Measurements from ENCODE around the gene DUSP10. TPM values are rescaled to one million over a fixed set of nuclear protein-coding genes. Genes with fewer than 3 reads are reported as not detected.

Gene DUSP10
- total RNA-seq, 4 donors from 2014 or later = 1.6 to 7.2 (median 4.9) TPM

DNA sequence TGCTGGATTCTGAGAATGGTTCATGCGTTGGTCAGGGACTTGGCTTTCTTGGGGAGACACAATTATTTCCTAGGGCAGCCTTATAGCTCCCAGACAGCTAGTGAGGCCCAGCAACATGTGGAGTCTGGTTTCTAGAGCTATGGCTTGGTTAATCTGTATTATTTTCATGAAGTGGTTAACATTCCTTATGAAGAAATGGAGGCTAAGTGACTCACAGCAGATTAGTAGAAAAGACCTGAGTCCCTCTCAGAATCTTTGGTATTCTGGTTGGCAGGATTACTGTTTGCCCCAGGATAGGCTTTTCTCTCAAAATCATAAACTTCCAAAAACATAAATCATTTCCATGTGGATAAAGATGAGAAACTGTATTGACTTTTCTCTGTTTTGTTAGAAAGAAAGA is 42.3 kb downstream of the DUSP10 start:
- in situ Hi-C loops (cut with MboI; ENCODE audit: low pct_ligation_motif_present in 1 of 4, low pct_unique_long_range_greater_than_20kb in 1 of 4, low sequenced_read_pairs in 3 of 4) = no loop called here
- TF ChIP-seq POLR2AphosphoS5 (IDR thresholded peaks at IDR 0.05) (no peak), POLR2A (IDR thresholded peaks at IDR 0.05) (no peak), EP300 (IDR thresholded peaks at IDR 0.05; ENCODE audit: low read depth) (no peak)
- TF ChIP-seq, protein P1, sequence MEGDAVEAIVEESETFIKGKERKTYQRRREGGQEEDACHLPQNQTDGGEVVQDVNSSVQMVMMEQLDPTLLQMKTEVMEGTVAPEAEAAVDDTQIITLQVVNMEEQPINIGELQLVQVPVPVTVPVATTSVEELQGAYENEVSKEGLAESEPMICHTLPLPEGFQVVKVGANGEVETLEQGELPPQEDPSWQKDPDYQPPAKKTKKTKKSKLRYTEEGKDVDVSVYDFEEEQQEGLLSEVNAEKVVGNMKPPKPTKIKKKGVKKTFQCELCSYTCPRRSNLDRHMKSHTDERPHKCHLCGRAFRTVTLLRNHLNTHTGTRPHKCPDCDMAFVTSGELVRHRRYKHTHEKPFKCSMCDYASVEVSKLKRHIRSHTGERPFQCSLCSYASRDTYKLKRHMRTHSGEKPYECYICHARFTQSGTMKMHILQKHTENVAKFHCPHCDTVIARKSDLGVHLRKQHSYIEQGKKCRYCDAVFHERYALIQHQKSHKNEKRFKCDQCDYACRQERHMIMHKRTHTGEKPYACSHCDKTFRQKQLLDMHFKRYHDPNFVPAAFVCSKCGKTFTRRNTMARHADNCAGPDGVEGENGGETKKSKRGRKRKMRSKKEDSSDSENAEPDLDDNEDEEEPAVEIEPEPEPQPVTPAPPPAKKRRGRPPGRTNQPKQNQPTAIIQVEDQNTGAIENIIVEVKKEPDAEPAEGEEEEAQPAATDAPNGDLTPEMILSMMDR (IDR thresholded peaks at IDR 0.05) = no peak

DNA sequence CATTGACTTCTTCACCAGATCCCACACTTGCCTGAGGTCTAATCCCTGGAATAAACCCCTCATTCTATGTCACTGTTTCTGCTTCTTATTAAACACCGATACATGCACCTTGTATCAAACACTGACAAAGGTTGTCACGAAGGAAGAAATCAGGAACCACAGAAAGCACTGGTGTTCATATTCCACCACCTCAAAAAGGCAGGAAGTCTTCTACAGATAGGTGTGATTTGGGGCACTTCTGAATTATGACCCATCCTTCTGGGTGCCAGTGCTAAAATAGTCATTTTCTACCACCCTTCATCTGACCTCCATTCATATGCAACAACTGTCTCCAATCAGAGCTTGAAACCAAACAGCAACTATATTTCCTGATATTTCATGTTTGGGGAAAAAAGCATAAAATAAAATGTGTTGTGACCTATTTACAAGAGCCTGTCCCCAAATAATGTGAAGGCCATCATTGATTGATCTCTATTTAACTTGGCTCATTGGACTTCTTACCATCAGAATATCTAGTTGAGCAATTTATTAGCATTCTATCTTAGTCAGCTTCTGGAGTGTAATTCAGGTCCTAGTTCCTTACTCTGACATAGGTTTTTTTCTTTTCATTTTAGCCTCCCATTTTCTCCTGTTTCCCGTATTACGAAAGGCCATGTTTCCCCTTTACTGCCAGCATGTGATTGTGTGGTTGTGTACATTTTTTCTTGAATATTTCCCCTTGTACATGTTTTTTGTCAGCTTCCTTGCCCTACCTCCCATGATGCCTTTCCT is 43.1 kb downstream of the DUSP10 start:
- Histone ChIP-seq H3K4me1 (peaks cover 0 to 3% (median 1%) of the 10 kb centered on the region in 4 donors), H3K27ac (peak overlapping the region in 1 of 4 donors; percentile 10), H3K9me3 (no peaks in the 10 kb centered on the region), H3K4me3 (no peak overlapping the region), H3K27me3 (no peaks in the 10 kb centered on the region), H3K36me3 (peaks cover 0 to 8% (median 0%) of the 10 kb centered on the region in 4 donors)
- TF ChIP-seq, protein P1 (IDR thresholded peaks at IDR 0.05) = no peak
- no peak for TF ChIP-seq EP300 (IDR thresholded peaks at IDR 0.05; ENCODE audit: low read depth)
- TF ChIP-seq POLR2AphosphoS5 (IDR thresholded peaks at IDR 0.05) = no peak
- TF ChIP-seq POLR2A (IDR thresholded peaks at IDR 0.05) = no peak
- intact Hi-C loops (cut with DNase I; ENCODE audit: low total_unique reads) (no loop called here), in situ Hi-C loops (cut with MboI; ENCODE audit: low pct_ligation_motif_present in 1 of 4, low pct_unique_long_range_greater_than_20kb in 1 of 4, low sequenced_read_pairs in 3 of 4) (no loop called here)
- 79 to 90% methylated on average over 2 to 4 of the region's 4 CpGs for WGBS, 2 donors (ENCODE audit: low coverage in 1 of 2)
- DNase-seq = no peak

More for the DNA sequence above, 42.3 kb downstream of the DUSP10 start:
- Histone ChIP-seq H3K4me3 (no peak overlapping the region), H3K36me3 (peaks cover 0 to 8% (median 0%) of the 10 kb centered on the region in 4 donors), H3K27me3 (no peaks in the 10 kb centered on the region), H3K9me3 (no peaks in the 10 kb centered on the region), H3K4me1 (peaks cover 0 to 5% (median 3%) of the 10 kb centered on the region in 4 donors), H3K27ac (peak overlapping the region in 1 of 4 donors; percentile 17)
- intact Hi-C loops (cut with DNase I; ENCODE audit: low total_unique reads) = no loop called here
- DNase-seq = no peak
- WGBS, 2 donors (ENCODE audit: low coverage in 1 of 2) = 80 to 96% methylated on average over 1 of the region's 1 CpG

DNA sequence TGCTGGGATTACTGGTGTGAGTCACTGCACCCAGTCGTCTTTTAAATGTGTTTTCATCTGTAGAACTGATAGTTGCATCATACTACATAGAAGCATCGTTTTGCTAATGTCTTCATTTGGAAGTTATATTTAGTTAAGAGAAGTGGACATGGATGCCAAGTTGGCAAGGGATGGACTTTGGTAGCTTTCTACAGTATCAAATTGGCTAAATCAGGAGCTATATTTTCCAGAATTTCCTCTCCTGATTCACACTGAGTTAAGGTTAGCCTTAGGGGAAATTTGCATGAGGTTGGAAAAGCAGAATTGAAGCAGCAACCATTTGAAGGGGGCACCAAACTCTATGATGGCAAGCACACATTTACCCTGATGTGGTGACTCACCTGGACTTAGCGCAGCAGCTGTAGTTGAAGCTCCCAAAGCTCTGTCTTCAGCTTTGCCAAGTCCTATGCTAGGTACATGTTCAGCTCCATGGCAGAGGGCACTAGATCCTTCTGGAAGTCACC is 43.9 kb downstream of the DUSP10 start:
- H3K4me3 ChIP-seq = no peak overlapping the region
- intact Hi-C loops (cut with DNase I; ENCODE audit: low total_unique reads) = no loop called here
- H3K4me1 ChIP-seq = peaks cover 0 to 3% (median 0%) of the 10 kb centered on the region in 4 donors
- H3K27ac ChIP-seq = no peak overlapping the region
- peaks cover 0 to 8% (median 0%) of the 10 kb centered on the region in 4 donors for H3K36me3 ChIP-seq
- H3K9me3 ChIP-seq = no peaks in the 10 kb centered on the region
- WGBS, 2 donors (ENCODE audit: low coverage in 1 of 2) = 59 to 69% methylated on average over 3 of the region's 3 CpGs
- in situ Hi-C loops (cut with MboI; ENCODE audit: low pct_ligation_motif_present in 1 of 4, low pct_unique_long_range_greater_than_20kb in 1 of 4, low sequenced_read_pairs in 3 of 4) = no loop called here
- TF ChIP-seq POLR2A (IDR thresholded peaks at IDR 0.05) (no peak), EP300 (IDR thresholded peaks at IDR 0.05; ENCODE audit: low read depth) (no peak), POLR2AphosphoS5 (IDR thresholded peaks at IDR 0.05) (peak in 1 of 3 donors; percentile 9)
- TF ChIP-seq, protein P1 (IDR thresholded peaks at IDR 0.05) = no peak
- no peaks in the 10 kb centered on the region for H3K27me3 ChIP-seq
- no peak for DNase-seq

DNA sequence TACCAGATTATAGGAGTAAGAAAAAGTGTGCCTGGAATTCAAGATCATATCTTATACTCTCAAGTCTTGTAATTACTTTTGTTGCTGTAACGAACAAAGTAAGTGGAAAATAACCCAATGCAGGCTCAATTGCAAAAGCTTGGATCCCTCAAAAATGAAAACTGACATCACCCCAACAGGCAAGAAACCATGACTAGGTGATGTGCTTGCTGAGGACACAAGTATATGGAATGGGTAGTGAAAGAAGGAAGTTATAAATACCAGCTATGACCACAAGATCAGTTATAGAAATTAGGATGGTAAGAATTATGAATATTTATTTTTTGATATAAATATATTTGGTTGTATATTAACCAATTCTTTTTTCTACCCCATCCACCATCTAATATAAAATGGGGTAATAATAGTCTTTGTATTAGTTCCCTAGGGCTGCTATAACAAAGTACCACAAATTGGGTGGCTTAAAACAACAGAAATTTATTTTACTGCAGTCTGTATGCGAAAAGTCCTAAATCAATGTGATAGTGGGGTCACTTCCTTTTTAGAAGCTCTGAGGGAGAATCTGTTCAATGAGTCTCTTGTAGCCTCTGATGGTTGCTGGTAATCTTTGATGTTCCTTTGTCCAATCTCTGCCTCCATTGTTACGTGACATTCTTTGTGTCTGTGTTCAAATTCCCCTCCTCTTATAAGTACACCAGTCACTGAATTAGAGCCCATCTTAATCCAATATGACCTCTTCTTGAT is 45.0 kb downstream of the DUSP10 start:
- Histone ChIP-seq H3K27ac (no peak overlapping the region), H3K27me3 (no peaks in the 10 kb centered on the region), H3K9me3 (no peaks in the 10 kb centered on the region), H3K4me1 (peaks cover 0 to 3% (median 0%) of the 10 kb centered on the region in 4 donors), H3K4me3 (no peak overlapping the region), H3K36me3 (peaks cover 0 to 3% (median 0%) of the 10 kb centered on the region in 4 donors)
- TF ChIP-seq POLR2AphosphoS5 (IDR thresholded peaks at IDR 0.05) = no peak
- TF ChIP-seq EP300 (IDR thresholded peaks at IDR 0.05; ENCODE audit: low read depth) = no peak
- TF ChIP-seq POLR2A (IDR thresholded peaks at IDR 0.05) = no peak
- TF ChIP-seq, protein P1 (IDR thresholded peaks at IDR 0.05) = no peak
- intact Hi-C loops (cut with DNase I; ENCODE audit: low total_unique reads) = no loop called here
- in situ Hi-C loops (cut with MboI; ENCODE audit: low pct_ligation_motif_present in 1 of 4, low pct_unique_long_range_greater_than_20kb in 1 of 4, low sequenced_read_pairs in 3 of 4) = no loop called here
- no peak for DNase-seq
- WGBS, 2 donors (ENCODE audit: low coverage in 1 of 2) = 93 to 98% methylated on average over 3 of the region's 3 CpGs
